NCI-H187 treated with DMSO at 0.1 percent for 48 hours (cell line): Measurements from ENCODE around the gene LAPTM5.

Source experiments
- DNase-seq: peaks from one replicate; lab custom pipeline; 2025; lab: John Stamatoyannopoulos, UW

The LAPTM5 gene

DNA sequence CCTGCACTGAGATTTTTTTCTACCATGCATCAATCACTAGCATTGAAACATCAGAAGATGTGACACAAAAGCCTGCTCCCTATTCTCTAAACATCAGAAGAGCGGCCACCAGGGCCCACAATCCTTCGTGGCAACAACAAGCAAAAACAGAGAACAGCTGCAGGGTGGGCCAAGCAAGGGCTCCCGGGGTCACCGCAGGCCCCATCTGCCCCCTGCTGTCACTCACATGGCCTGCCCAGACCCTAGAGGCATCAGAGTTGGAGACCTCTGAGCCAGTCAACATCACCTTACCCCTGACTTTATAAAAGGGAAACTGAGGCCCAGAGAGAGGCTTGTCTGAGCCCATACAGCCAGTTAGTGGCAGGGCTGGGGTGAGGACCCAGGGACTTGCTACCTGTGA, 1.8 kb downstream of the LAPTM5 start:
- no peak for DNase-seq

DNA sequence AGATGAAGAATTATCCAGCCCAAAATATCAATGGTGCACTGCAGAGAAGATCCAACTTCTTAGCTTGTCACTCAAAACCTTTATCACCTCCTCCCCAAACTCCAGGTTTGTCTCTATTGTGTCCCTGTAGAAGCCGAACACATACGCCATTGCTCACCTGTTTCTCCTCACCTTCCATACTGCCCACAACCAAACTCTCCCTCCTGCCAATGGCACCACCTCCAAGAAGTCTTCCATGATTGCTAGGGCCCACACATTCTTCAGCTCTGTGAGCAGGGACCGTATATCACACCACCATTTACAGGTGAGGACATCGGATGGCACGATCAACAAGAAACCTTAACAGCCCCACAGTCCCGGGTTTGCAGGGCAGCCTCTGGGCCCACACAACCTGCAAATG, 2.2 kb downstream of the LAPTM5 start:
- DNase-seq, result no peak

DNA sequence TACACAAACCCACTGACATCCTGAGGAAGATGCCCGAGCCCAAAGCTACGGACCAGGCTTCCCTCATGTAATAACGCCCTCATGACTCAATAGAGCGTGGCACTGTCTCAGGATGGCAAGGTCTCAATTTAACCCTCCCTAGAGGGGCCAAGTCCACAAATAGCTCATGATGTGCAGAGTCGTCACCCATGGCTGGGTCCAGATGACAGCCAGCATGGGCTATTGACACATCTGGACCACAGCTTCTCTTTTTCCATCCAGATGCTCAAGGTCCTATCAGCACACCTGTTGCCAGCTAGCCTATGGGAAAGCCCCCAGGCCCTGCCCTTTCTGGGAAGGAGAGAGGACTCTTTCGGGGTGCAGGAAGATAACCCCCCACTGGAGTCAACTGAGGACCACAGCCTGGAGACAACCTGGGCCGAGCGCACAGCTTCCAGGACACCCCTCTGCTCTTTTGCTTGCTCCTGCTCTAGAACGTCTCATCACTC, 2.8 kb downstream of the LAPTM5 start:
- DNase-seq, result no peak

DNA sequence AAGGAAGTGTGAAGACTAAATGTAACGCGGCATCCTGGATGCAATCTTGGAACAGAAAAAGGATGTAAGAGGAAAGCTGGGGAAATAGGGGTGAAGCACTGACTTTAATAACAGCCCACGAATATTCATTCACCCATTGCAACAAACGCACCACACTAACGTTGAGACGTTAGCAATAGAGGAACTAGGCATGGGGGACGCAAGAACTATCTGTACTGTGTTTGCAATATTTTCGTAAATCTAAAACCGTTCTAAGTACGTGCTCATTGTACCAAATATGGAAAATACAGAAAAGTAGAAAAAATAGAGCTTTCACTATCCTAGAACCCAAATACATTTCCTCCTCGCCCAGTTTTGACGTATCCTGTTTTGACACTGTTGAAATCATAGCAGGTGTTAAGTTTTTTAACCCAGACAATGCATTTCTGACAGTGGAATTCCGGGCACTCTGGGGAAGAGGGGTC, 3.9 kb downstream of the LAPTM5 start:
- DNase-seq, result no peak

DNA sequence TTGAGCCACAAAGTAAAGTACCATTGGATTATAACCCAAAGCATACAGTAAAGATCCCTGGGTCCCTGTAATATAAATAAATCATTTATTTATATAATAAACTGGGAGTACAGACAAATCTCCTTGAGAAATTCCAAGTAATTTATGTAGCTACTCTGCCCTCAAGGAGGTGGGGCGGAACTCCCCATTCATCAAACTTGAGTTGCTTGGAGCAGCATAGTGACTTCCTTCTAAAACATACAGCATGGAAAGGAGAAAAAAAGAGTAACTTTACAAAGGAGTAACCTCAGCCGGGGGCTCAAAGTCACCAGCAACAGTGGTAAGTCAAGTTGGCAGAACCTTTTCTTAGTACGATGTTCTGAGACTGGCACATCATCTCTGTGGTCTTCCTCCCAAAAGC, 4.5 kb downstream of the LAPTM5 start:
- no peak for DNase-seq

DNA sequence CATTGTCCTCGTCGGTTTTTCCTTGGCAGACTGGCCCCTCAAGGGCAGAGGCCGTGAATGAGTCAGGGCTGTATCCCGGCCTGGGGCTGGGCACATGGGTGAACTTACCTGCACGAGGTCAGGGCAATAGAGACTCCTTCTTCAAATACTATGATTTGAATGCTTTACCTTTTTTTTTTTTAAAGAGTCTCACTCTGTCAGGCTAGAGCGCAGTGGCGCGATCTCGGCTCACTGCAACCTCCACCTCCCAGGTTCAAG, 5.0 kb downstream of the LAPTM5 start:
- DNase-seq, result no peak

DNA sequence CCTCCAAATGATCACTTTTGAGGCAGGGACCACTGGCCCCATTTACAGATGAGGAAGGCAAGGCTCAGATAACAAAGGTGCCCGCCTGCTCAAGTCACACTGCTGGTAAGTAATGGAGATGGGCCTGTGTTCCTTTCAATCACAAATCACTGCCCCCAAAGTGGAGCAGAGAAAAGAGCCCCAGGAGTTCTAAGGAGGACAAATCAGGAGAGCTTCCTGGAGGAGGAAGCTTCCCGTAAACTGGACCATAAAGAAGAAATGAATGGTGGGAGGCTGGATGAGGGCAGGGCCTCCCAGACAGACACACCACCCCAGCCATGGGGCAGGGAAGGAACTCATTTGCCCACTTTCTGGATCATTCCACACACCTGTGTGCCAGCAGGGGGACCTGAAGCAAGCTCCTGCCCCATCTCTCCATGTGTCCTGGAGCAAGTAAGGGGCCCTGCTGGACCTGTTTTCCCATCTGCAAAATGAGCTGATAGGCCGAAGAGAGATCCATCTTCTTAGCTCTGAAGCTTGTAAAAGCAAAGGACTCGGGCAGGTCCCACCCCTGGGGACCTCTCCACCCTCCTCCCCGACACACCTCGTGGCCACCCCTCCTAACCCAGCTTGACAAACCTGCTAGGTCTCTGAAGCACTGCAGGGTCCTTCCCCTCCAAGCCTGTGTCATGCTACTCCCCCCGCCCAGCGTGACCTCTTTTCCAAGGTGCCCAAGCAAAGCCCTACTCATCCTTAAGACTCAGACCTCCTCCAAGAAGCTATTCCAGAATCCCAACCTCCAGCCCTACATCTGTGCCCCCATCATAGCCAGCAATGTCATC, 5.5 kb downstream of the LAPTM5 start:
- DNase-seq, result no peak

DNA sequence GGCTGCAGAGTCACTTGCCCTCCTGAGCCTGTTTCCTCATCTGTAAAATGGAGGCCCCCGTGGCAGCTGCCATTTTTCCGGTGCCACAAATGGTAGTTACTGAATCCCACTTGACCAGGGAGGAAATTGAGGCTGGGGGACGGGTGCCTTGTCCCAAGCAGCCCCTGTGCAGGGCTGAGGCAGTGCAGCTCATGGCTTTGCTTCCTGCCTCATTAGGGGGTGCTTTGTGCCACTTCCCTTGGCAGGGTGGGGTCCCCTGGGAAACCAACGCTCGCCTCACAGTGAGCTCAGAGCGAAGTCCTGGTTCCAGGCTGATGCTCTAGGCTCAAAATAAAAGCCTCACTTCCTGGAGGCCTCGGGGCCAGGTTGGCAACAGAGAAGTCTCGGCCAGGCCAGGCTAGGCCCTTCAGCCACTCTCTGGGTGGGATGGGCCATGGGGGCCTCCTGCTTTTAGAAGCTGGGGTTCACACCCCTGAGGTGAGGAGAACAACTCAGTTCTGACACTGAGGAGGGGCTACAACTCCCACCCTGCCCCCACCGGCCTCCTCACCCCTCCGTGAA, 6.8 kb downstream of the LAPTM5 start:
- DNase-seq, result no peak

DNA sequence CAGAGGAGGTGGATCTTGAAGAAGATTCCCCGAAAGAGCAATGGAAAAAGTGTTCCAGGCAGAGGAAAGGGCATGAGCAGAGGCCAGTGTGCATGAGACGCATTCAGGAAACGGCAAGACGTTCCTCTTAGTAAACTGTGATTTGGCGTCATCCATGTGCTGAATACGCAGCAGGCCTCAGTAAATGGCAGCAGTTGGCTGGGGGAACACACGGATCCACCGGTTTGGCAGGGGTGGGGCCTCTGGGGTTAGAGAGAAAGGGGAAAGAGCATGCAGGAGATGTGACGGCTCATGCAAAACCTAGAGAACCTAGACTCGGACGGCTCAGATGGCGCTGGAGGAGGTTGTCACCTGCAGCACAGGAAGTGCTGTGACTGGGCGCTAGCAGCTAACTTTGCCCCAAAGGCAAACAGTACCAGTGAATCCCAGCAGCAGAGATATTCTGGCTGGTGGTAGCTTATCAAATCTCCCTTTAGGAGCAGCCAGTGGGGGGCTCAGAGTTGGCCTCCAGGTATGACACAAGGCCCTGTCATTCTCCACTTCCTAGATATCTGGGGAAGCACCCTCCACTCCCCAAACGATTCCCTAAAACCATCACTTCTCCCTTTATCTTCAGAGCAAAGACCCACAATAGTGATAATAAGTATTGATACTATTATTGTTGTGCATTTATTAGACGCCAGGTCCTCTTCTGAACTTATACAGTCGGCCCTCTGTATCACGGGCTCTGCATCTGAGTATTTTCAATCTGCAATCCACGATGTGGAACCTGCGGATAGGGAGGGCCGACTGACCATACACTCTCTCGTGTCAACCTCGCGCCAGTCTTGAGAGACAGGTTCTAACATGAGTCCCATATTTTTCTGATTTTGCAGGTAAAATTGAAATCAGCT, 7.6 kb downstream of the LAPTM5 start:
- DNase-seq, result no peak

DNA sequence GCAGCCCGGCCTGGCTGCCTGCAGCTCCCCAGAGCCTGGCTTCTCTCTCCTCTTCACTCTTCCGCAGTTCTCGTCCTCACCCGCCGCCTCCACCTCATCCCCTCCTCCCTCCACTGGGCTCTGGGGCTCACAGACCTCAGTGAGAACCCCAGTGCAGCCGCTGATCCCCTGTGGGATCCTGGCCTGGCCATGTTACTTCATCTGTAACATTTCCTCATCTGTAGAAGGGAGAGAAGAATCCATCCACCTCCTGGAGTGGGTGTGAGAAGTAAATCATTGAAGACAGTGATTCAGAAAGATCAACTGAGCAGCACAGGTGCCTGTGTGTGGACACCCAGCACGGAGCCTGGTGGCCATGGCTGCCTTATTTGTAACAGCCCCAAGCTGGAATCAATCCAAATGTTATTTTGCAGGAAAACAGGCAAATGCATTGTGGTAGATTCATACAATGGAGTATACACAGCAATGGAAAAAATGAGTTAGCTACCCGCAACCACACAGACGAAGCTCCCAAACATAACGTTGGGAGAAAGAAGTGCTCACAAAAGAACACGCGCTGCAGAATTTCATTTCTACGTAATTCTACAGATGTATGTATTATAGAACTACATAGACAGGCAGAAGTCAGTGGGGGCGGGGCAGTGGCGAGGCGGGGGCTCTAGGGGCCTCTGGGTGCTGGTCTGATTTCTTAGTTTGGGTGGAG, 8.7 kb downstream of the LAPTM5 start:
- no peak for DNase-seq

DNA sequence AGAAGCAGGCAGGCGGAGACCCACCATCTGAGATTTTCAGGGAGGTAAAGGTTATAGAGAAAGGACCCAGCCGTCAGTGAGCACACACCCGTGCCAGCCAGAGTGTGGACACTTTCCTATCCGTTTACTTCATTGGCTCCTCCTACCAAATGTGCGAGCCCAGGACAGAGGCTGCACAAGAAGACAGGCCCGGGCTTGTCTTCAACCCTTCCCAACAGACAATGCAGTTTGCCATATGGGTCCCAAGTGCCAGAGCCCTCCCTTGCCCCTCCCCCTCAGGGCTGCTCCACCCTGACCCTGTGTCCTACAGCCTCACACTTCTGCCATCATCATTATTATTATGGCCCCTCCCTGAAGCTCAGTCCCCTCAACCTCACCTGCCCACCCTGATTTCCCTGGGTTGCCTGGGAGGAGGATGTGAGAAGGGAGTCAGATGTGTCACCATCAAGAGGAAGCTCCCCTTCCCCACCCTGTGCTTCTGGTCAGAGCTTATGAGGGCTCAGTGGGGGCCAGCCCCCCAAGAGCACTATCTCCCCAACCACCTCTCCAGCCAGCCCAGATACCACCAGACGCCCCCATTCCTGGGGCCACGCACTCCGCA, 9.4 kb downstream of the LAPTM5 start:
- DNase-seq, result peak; percentile 1

DNA sequence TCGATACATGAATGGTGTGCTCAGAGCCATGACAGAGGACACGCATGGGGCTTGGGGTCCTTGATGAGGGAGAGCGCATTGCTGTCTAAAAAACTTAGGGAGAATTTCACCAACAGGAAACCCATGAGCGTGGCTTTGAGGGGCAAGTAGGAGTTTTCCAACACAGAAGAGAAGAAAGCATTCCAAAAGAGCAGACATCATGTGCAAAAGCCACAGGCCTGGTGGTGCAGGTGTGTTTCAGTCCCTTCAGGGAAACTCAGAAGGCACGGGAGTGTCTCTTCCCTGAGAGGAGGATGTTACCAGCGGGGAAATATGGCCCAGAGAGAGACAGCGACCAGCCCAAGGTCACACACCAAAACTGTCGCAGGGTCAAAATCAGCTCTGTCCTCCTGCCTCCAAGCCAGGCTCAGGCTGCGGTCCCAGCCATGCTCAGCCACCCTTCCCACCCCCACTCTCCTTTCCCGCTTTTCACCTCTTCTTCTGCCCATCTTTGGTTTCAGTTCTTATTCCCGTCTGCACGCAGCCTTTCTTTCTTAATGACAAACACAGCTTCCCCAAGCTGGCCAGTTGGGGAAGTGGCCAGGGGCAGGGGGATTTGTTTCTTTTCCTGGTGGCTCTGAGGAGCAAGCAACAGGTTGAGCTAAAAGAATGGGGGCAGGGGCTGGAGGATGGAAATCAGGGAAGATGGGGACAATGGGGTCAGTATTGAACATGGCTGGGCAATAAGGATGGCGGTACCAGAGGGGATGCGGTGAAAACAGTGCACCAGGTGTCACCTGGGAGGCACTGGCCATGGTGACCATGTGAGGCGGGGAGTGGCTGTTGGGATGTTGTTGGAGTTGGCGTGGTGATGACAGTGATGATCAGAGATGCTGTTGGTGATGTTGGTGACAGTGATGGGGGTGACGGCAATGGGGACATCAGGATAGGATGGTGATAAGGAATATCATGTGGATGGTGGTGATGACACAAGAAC, 10.3 kb downstream of the LAPTM5 start:
- DNase-seq, result no peak

DNA sequence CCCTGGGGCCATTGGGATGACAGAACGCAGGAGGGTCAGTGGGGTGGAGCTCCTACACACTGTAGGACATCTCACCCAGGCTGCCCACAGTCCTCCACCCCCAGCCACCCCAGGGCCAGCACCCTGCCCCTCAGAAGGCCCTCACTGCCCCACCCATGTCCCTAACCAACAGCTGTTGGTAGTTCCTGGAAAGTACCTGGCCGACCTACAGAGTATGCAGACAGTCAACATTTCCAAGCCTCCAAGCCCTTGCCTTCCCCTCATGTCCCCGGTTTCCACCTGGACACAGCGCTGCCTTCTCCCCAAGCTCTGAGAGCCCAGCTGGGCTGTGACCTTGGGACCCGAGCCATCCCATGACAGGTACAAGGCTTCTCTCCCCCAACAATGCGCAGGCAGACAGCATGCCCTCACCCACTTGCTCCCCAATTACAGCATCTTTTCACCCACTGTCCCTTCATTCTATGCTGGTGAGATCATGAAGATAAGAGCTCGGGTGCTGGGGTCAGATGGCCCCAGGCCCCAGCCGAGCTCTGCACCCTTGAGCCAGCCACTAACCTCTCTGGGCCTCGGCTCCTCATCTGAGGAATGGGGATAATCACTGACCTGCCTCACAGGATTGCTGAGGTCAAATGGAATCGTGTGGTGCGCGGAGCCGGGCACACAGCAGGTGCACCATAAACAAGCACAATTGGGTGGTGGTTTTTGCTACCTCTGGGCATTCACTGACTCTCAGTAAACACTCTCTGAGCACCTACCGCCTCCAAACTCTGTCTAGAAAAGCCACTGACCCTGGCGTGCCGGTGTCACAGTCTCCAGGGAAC, 11.2 kb downstream of the LAPTM5 start:
- DNase-seq, result no peak

DNA sequence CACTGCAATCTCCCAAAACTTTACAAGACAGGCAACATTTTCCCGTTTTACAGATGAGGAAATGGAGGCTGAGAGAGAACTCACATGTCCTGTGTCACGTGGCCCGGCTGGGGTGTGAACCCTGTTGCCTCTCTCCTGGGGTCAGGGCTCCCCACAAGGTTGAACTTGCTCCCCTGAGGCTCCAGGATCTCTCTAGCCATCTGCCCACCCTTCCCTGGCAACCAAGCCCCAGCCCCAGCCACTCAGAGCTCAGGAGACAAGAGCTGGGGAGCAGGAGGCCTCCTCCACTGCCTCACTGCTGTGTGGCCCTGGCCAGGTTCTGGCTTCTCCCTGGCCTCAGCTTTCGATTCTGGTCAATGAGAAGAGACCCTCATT, 11.8 kb downstream of the LAPTM5 start:
- no peak for DNase-seq

DNA sequence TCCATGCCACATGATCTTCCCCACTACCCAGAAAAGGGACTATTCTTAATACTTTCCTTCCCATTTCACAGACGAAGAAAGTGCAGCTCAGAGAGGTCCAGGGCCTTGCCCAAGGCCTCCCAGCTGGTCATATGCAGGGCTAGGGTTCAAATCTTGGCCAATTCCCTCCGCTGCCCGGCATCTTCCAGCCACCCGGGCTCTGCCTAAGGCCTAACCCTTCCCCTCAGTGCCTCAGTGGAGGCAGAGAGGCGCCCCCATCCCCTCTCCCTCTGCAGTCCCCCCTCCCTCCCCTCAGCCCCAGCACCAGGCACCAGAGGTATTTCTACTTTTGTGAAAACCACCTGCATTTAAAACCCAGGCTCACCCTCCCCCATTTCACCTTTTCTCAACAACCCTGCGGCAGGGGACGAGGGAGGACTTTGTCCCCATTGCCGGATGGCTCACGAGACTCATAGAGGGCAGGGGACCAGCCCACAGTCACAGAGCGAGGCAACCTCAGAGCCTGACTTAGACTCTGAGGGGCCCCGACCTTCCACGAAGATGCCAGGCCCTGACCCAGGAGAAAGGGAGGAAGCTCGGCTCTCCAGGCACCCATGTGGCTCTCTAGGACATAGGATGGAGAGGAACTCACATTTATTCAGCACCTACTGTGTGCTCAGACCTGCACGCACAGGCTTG, 12.3 kb downstream of the LAPTM5 start:
- no peak for DNase-seq

DNA sequence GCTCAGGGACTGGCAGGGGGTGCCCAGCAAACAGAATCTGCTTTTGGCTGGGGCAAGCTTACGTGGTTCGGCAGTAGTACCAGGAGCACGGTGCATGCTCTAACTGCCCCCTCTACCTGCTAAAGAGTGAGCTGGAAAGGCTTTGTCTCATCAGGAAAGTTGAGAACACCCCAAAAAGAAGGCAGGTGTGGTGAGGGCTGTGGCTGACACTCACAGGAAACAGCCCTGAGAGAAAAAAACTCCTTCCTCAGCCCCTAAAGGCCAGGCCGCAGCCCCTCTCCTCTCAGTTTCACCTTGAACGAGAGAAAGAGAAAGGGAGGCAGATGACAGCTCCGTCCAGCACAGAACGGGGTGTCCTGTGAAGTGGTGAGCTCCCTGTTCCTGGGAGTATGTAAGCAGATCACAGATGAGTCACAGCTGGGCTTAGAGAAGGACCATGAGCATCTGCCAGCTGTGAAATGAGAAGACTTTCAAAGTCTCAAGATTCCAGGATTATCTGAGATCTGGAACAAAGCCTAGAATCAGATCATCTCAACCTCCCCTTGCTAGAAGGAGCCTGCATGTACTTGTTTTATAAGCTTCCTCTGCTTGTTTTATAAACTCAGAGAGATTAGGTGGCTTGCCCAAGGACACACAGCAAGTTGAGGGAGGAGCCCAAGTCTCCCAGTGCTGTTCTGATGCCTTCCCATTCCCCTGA, 13.4 kb downstream of the LAPTM5 start:
- no peak for DNase-seq

DNA sequence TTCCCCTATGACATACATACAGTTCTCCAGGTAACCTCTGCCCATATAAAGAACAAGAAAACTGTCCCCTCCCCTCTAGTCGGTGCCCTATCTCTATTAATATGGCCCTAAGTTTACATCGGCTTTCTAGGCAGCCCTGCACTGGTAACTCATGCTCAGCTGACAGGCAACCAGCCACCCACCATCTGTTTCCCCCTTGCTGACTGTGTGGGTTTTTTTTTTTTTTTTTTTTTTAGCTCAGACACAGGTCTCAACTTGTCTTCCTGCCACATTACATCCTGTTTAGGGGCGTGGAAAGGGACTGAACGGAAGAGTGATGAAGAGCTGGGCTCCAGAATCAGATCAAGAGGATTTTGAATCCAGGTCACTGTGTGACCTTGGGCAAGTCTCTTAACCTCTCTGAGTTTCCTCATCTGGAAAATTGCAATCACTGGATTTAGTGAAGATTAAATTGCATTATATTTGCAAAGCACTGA, 14.0 kb downstream of the LAPTM5 start:
- DNase-seq, result no peak

DNA sequence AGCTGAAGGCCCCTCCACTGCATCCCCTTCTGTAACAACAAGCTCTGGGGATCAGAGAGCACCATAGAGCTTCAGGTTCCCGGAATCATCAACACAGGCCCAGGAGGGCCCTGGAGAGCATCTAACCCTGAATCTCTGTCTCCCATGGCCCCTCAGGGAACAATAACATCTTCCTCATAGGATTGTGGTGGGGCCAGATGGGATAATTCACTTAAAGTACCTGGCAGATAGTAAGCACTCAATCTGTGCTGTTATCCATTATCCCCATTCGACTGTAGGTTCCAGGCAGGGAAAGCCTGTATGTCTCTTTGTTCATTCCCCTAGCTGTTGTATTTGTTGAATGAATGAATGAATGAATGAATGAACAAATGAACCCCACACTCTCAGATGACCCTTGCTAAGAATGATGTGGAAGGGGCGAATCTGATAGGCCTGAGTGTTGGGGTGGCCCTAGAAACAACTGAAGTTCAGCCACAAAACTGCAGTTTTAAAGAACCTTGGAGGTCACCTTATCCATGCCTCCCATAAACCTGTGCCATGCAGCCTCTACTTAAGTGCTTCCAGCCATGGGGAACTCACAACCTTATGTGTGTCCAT, 14.5 kb downstream of the LAPTM5 start:
- DNase-seq, result no peak
